K562 (cell line): Measurements from ENCODE around the gene CYSTM1. TPM values are rescaled to one million over a fixed set of nuclear protein-coding genes. Genes with fewer than 3 reads are reported as not detected.

Experiments
- ATAC-seq: fragments of 200-7000 bp; cut with Tn5 transposase; 3 replicates; pipeline ENCODE4 v1.9.1; 2020; ENCODE audit warnings: moderate library complexity
- BruUV-seq: library from RNA; stranded (reverse); fragments of 400-500 nt; replicated peaks from 2 replicates; lab custom pipeline; 2021; lab: Mats Ljungman, UMichigan
- CTCF ChIA-PET: fragments of 300-600 bp; formaldehyde crosslinking; extraction: SDS; loops from one replicate; lab custom pipeline; 2021; ENCODE audit warnings: low intra/inter-chr PET ratio; lab: Yijun Ruan, JAX
- POLR2A ChIA-PET: fragments of 300-600, 350-650 bp; sonication (Branson Sonifier 250); formaldehyde crosslinking; extraction: SDS; loops from one replicate; lab custom pipeline; 2021; ENCODE audit warnings: antibody characterized with exemption, inconsistent platforms; lab: Yijun Ruan, JAX
- DNase-seq, 4 experiments: peaks; one replicate each; pipeline versions ENCODE4 v3.0.0 to v3.0.0-alpha.2; 2011 to 2018; ENCODE audit warnings: low spot score in 3 of 4, mixed read lengths in 3 of 4; ENCODE audit errors: extremely low read depth in 1 of 4
- FAIRE-seq: peaks from 2 replicates; lab custom pipeline; 2011; peaks lifted over from hg19 to GRCh38; lab: Jason Lieb, UNC
- H2AFZ ChIP-seq: 2 replicates; pipeline ENCODE4 v1.6.0; 2011; ENCODE audit warnings: low read depth, low read length, control low read depth, inconsistent platforms
- H3K27ac ChIP-seq: fragments of 200-600 bp; 3 replicates; pipeline ENCODE4 v1.8.0; 2011; ENCODE audit warnings: low read depth, mild to moderate bottlenecking, control low read depth, inconsistent platforms, low read length, moderate library complexity, mixed read lengths; ENCODE audit errors: extremely low read depth
- H3K27me3 ChIP-seq, 2 experiments: fragments of 300-600 bp in 1 of 2; 2 replicates in 1 of 2; 3 replicates in 1 of 2; pipeline versions ENCODE4 v1.6.0 to v1.8.0; 2011; ENCODE audit warnings: inconsistent platforms in 2 of 2, low read length in 2 of 2, mild to moderate bottlenecking in 1 of 2, mixed read lengths in 1 of 2, moderate library complexity in 1 of 2; ENCODE audit not compliant: control insufficient read depth in 2 of 2, insufficient read depth in 2 of 2
- H3K36me3 ChIP-seq: fragments of 300-600 bp; 3 replicates; pipeline ENCODE4 v1.8.0; 2011; ENCODE audit warnings: mild to moderate bottlenecking, low read length, inconsistent platforms; ENCODE audit not compliant: control insufficient read depth, insufficient read depth
- H3K4me1 ChIP-seq, 2 experiments: fragments of 200-600 bp in 1 of 2; replicated peaks in 1 of 2; 2 replicates in 1 of 2; 3 replicates in 1 of 2; pipeline versions ENCODE4 v1.5.1 to v1.8.0; 2011; ENCODE audit warnings: inconsistent platforms in 2 of 2, low read length in 2 of 2, mild to moderate bottlenecking in 1 of 2, mixed read lengths in 1 of 2, moderate library complexity in 1 of 2; ENCODE audit not compliant: control insufficient read depth in 2 of 2, insufficient read depth in 2 of 2
- H3K4me2 ChIP-seq: 2 replicates; pipeline ENCODE4 v1.6.1; 2011; ENCODE audit warnings: low read length, control low read depth, inconsistent platforms, mixed read lengths; ENCODE audit not compliant: insufficient read depth
- H3K4me3 ChIP-seq: fragments of 200-600 bp; sonication (generic), shearing (Covaris generic); 2 replicates; pipeline ENCODE4 v1.5.1; 2016; ENCODE audit warnings: control low read depth, inconsistent platforms
- H3K79me2 ChIP-seq: fragments of 200-600 bp; 3 replicates; pipeline ENCODE4 v1.8.0; 2011; ENCODE audit warnings: low read length, inconsistent platforms; ENCODE audit not compliant: control insufficient read depth, insufficient read depth
- H3K9ac ChIP-seq, 2 experiments: 2 replicates each; pipeline versions ENCODE4 v1.6.0 to v1.6.1; 2011; ENCODE audit warnings: low read depth in 2 of 2, low read length in 2 of 2, control low read depth in 1 of 2, inconsistent platforms in 1 of 2, mild to moderate bottlenecking in 1 of 2, mixed read lengths in 1 of 2; ENCODE audit not compliant: insufficient read depth in 1 of 2
- H3K9me1 ChIP-seq: one replicate; pipeline ENCODE4 v1.6.0; 2011; ENCODE audit warnings: inconsistent platforms, mild to moderate bottlenecking, low read length, moderate library complexity; ENCODE audit not compliant: control insufficient read depth, insufficient read depth
- H3K9me3 ChIP-seq: replicated peaks from 2 replicates; pipeline ENCODE4 v1.5.1; 2011; ENCODE audit warnings: low read depth, low read length, inconsistent platforms; ENCODE audit not compliant: control insufficient read depth, insufficient read depth
- H4K20me1 ChIP-seq: replicated peaks from 2 replicates; pipeline ENCODE4 v1.6.1; 2011; ENCODE audit warnings: low read length, inconsistent platforms, mixed read lengths; ENCODE audit not compliant: control insufficient read depth, insufficient read depth
- EHMT2 ChIP-seq: fragments of 450-650 bp; IDR thresholded peaks from 2 replicates; pipeline ENCODE4 v1.6.1; 2018; ENCODE audit warnings: antibody characterized with exemption
- ETS2 ChIP-seq: IDR thresholded peaks from 2 replicates; pipeline ENCODE4 v1.6.1; 2016; ENCODE audit warnings: borderline replicate concordance, missing genetic modification characterization, mild to moderate bottlenecking, moderate library complexity, missing compliant biosample characterization; ENCODE audit not compliant: poor library complexity, severe bottlenecking
- IRF1 ChIP-seq: sonication (generic); formaldehyde crosslinking; IDR thresholded peaks from 2 replicates; pipeline ENCODE4 v1.8.0; 2022; ENCODE audit warnings: missing genetic modification reagents, mild to moderate bottlenecking, borderline replicate concordance
- KAT7 ChIP-seq: sonication (generic); formaldehyde crosslinking; IDR thresholded peaks from 2 replicates; pipeline ENCODE4 v1.8.0; 2022; ENCODE audit warnings: missing genetic modification reagents, mild to moderate bottlenecking, borderline replicate concordance
- MCM7 ChIP-seq, 2 experiments: fragments of 450-650 bp; IDR thresholded peaks; 2 replicates each; pipeline ENCODE4 v1.6.1; 2016 to 2018
- PHF8 ChIP-seq: fragments of 200-600 bp; sonication (generic); IDR thresholded peaks from 2 replicates; pipeline ENCODE4 v1.6.1; 2012; ENCODE audit warnings: mixed run types, mild to moderate bottlenecking, inconsistent platforms, low read length, moderate library complexity, borderline replicate concordance
- PRPF4 ChIP-seq: fragments of 200-400 bp; formaldehyde crosslinking; IDR thresholded peaks from one replicate; pipeline ENCODE4 v1.6.1; 2017; ENCODE audit warnings: low read length, low read depth, mild to moderate bottlenecking; ENCODE audit not compliant: insufficient read depth, poor library complexity, severe bottlenecking
- PTRF ChIP-seq: fragments of 450-650 bp; IDR thresholded peaks from 2 replicates; pipeline ENCODE4 v1.6.1; 2016; ENCODE audit warnings: mild to moderate bottlenecking, missing genetic modification characterization, missing compliant biosample characterization
- SMAD2 ChIP-seq: fragments of 150-350 bp; IDR thresholded peaks from 2 replicates; pipeline ENCODE4 v1.6.1; 2014; ENCODE audit warnings: low read depth, mild to moderate bottlenecking, low read length
- THRB ChIP-seq: fragments of 450-650 bp; formaldehyde crosslinking; conservative IDR thresholded peaks from 2 replicates; pipeline ENCODE4 v1.4.0; 2022; ENCODE audit warnings: mild to moderate bottlenecking, missing genetic modification characterization
- ZNF140 ChIP-seq: fragments of 250-450 bp; sonication (Bioruptor Pico); IDR thresholded peaks from 2 replicates; pipeline ENCODE4 v1.8.0; 2021; ENCODE audit warnings: moderate library complexity, mild to moderate bottlenecking, inconsistent platforms
- ZNF785 ChIP-seq: fragments of 250-450 bp; sonication (Bioruptor Pico); IDR thresholded peaks from 2 replicates; pipeline ENCODE4 v1.4.0; 2020; ENCODE audit warnings: mild to moderate bottlenecking
- WGBS: fragments of 100-300 bp; shearing (Covaris generic); methylation state at CpG from one replicate; pipeline ENCODE4 v1.1.6; 2016; ENCODE audit warnings: low coverage, mixed read lengths; ENCODE audit not compliant: insufficient coverage; ENCODE audit errors: missing lambda C conversion rate; 5-methylcytosine and 5-hydroxymethylcytosine counted together
- in situ Hi-C: fragments of 300-500 bp; cut with MboI; formaldehyde crosslinking; loops from 4 replicates; pipeline ENCODE4 v1.15.0; 2018; ENCODE audit warnings: inconsistent platforms, mixed read lengths
- intact Hi-C: fragments of 100-400 bp; cut with micrococcal nuclease; formaldehyde crosslinking; loops from 2 replicates; pipeline ENCODE4 v1.14.2; 2022
- polyA plus RNA-seq, 8 experiments: library from polyadenylated mRNA; depleted of rRNA in 4 of 8; stranded (reverse) in 5 of 8; unstranded in 3 of 8; fragments of >200 nt; fragmentation: Nextera tagmentation in 2 of 8; fragmentation: Illumina TruSeq in 1 of 8; extraction: Ambion mirVana in 2 of 8; extraction: Trizol in 1 of 8; gene quantifications; 2 replicates each; pipeline versions ENCODE4 v1.2.1 to v1.2.3, GENCODE V29; 2011 to 2014; ENCODE audit warnings: inconsistent platforms in 1 of 8, missing spikeins in 1 of 8
- total RNA-seq, 7 experiments: library from RNA; depleted of rRNA in 6 of 7; stranded (reverse); fragments of >200 nt in 6 of 7; fragmentation: Illumina TruSeq in 2 of 7; extraction: Trizol in 2 of 7; gene quantifications; 2 replicates each; pipeline versions ENCODE4 v1.2.1 to v1.2.3, GENCODE V29; 2011 to 2021; ENCODE audit warnings: low replicate concordance in 1 of 7

Gene CYSTM1
- total and polyA plus RNA-seq, 9 of the 15 experiments (the other 6 are each of a cell fraction or from before 2014, with no cell fraction given) = 76.1 to 422 (median 108) TPM

GRCh38 chr5:140258873-140259272 is 83.9 kb downstream of the CYSTM1 start:
- no peak for TF ChIP-seq ZNF785 (CRISPR knock-in tag)
- no peak for TF ChIP-seq PHF8
- TF ChIP-seq ETS2 (tag) = no peak
- TF ChIP-seq SMAD2 = no peak
- no peak for TF ChIP-seq PTRF (tag)
- TF ChIP-seq EHMT2 = no peak
- no peak for TF ChIP-seq THRB
- TF ChIP-seq IRF1 (CRISPR knock-in tag) = no peak
- no peak for TF ChIP-seq MCM7 (IDR thresholded peaks at IDR 0.05)
- no peak for TF ChIP-seq KAT7 (CRISPR knock-in tag)
- no peak for TF ChIP-seq PRPF4
- no peak for TF ChIP-seq ZNF140 (CRISPR knock-in tag)
- no peak overlapping the region for H3K9ac ChIP-seq
- H3K27ac ChIP-seq = no peak overlapping the region
- intact Hi-C loops (no loop called here), in situ Hi-C loops (no loop called here)
- FAIRE-seq = no peak
- H3K4me2 ChIP-seq = no peak overlapping the region
- H3K9me1 ChIP-seq = no peaks in the 10 kb centered on the region
- H3K79me2 ChIP-seq = peaks cover 17% of the 10 kb centered on the region; the same call in 2 of the 3 replicates
- ChIA-PET POLR2A (no interaction called here), CTCF (no interaction called here)
- peaks cover 4% of the 10 kb centered on the region; the same call in 1 of the 2 replicates for H4K20me1 ChIP-seq
- H2AFZ ChIP-seq = no peak overlapping the region
- H3K9me3 ChIP-seq = no peaks in the 10 kb centered on the region
- WGBS = 85% methylated on average over 4 of the region's 4 CpGs
- H3K4me3 ChIP-seq = no peak overlapping the region
- no peak for ATAC-seq
- no TSS peak for BruUV-seq
- H3K36me3 ChIP-seq = peaks cover 28% of the 10 kb centered on the region; the same call in 2 of the 3 replicates
- H3K27me3 ChIP-seq = no peaks in the 10 kb centered on the region
- peaks cover 3 to 9% of the 10 kb centered on the region in 2 experiments; a peak in 3 of 5 replicates for H3K4me1 ChIP-seq
- no peak for DNase-seq
